ENCODE data around the gene ANXA2R. TPM values are rescaled to one million over a fixed set of nuclear protein-coding genes. Genes with fewer than 3 reads are reported as not detected.
A peak's percentile ranks its signal among the peaks of the same experiment; 100 is the strongest.

ANXA2R gene
- total RNA-seq, 1 experiment from 2014 or later = 2.9 TPM

DNA sequence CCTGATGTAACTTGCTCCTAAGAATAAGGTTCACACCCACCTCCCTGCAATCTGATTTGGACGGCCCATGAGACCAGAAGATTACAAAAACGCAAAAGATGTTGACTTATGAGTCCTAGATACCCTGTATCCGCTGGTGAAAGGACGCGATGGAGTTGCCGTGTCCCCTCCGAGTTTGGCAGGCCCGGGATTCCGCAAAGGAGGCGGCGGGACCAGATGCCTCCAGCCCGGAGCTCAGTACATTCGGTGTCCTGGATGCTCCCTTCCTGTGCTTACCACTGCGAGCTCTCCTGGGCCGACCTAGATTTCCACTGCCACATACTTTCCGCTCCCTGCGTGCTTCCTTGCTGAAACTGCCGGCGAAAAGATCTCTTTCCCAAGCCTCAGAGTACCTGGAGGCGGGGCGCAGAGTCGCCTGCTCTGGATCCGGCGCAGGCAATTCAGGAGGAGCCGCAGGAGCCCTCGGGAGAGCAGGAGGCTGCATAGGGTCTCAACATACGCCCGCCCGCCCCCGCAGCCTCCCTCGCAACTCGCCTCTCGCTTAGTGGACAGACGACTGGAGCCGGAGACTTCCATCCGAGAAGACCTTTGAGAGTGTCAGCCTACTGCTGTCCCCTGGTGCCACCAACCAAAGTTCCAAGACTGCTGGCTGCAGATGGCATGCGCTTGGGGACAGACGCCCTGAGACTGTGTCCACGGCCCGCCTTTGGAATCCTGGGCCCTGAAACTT lies 39.8 kb downstream of the ANXA2R start:
- DNase-seq (ENCODE audit: low read depth) = peak; percentile 41

DNA sequence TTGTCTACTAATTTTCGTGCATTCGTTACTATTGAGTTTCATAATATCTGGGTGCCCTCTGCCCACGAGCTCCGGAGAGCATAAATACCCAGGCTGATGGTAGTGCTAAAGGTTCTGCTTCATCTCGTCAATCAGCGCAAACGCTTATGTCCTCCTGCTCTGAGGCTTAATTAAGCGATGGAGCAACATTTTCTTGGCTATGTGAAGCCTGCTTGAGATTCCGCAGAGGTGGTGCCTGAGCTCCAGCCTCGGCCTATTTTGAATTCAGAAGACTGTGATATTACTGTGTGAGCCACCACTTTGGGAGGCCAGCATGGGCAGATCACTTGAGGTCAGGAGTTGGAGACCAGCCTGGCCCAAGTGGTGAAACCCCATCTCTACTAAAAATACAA lies 44.8 kb downstream of the ANXA2R start:
- DNase-seq (ENCODE audit: low read depth) = no peak

DNA sequence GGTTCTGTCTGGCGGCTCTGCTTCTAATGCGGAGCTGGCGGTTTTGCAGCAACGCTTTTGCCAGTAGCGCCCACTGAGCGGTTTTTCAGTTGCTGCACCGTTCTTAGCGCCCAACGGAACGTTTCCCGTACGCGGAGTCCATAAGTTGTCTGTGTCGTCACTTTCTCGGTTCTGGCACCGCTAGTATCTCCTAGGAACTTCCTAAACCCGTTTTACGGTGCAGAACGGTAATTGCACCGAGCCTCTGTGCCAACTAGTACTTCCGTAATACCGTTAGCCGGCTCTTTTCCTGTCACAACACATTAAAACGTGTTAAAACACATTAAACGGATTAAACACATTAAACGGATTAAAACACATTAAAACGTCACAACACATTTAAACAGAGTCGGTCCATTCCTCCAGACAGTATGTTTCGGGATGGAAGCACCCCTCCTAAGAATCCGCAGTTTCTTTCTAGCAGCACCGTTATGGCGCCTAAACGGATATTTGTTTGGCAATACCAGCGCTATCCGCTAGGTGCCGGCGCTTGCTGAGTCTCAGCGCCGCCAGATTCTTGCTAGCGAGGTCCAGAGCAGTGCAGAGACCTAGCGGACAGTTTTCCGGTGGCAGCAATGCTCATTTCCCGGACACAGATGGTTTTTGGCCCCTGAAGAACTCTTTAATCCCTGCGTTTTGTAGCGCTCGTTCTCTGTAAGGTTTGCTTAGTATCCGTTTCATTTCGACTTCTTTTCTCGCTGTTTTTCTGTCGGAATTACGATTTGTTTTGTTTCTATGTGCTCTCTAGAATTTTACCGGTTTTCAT lies 45.4 kb downstream of the ANXA2R start:
- peak; percentile 81 for DNase-seq (ENCODE audit: low read depth)

DNA sequence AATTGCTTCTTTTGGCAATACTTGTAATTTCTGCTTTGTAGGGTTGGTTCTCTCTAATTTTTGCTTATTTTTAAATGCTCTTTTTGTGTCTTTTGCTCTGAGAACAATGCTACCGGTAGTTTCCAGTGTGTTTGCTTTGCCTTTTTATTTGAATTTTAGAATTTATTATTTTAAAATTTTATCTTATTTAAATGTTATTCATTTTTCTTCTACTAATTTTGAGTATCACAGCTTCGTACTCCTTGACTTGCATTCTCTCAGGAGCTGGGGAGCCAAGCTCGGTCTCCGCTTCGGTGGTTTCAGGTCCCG lies 45.9 kb downstream of the ANXA2R start:
- DNase-seq (ENCODE audit: low read depth) = no peak

DNA sequence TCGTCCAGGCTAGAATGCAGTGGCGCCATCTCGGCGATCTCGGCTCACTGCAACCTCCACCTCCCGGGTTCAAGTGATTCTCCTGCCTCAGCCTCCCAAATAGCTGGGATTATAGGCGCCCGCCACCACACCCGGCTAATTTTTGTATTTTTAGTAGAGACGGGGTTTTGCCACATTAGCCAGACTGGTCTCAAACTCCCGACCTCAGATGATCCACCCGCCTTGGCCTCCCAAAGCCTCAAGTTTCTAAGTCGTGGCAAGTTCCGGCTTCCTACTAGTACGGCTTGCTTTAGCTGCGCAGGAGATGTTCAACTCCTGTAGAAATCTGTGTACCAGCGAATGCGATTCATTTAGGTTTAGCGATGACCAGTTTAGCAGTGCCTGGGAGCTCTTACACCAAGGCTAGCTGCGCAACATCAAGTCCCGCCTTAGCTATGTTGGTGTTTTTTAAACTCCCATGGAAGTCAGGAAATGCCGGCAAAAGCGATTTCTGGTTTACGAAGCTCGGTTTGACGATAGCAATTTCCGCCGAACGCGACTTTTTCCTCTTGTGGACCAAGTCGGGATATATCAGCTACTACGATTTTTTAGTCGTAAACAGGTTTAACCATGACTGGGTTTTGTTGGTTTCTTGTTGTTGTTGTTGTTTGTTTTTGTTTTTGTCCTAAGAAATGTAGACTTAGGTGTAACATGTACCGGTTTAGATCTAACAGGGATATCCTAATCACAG lies 46.4 kb downstream of the ANXA2R start:
- no peak for DNase-seq (ENCODE audit: low read depth)

DNA sequence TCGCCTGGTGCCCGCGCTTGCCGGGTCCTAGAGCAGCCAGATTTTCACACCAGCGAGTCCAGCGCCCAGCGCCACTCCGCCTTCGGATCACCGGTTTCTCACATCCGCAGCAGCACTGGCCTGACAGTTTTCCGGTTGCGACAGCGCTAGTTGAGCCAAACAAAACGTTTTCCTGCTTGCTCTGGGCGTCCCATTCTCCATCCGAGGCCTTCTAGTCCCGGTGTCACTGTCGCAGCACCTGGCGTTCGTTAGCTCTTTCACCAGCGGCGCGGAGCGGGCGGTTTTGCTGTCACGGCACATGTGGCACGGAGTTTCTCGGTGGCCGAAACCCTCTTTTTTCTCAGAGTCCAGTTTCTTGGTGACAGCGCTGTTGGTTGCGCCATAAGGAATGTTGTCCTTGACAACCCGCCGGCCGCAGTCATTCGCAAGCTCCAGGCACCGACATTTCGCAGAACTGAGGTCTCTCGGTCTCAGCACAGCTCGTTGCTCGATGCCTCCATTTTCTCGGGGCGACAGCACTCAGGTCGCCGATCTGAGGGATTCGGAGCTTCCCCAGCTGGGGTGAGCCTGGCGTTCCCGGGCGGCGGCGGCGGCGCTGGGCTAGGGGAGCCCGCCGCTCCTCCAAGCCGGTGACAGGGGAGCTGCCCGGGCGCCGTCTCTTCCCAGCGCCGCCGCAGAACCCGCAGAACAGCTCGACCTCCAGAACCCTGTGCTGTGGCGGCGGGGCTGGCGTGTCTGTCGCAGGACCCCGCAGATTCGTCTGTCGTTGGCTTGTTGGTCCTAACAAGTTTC lies 47.8 kb downstream of the ANXA2R start:
- peak; percentile 87 for DNase-seq (ENCODE audit: low read depth)

DNA sequence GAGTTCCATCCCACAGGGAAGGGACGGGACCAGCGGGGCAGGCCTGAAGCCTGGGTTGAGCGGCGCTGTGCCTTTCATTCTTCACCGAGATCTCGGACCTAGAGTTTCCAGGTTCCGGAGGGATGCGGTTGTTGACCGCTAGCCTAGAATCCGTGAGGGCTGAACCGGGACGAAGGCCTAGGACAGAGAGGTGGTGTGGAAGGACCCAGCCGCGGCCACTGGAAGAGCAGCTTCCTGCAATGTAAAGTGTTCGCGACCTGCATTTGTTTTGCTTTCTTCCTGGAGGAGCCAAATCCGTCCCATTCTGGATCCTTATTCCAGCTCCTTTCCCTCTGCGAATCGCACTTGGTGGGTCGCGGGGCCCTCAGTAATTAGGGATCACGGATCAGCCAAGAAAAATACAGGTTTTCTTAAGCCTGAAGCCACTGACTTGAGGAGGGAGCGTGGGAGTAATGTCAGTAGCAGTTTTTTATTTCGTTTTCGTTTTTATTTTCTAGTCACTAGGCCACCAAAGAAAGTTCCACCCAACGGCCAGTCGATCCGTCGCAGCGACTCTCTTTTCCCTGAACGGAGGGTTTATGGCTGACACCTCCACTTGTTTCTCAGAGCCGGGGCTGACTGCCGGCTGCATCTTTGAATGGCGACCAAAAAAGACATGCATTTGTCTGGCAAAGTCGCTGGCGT lies 48.6 kb downstream of the ANXA2R start:
- no peak for DNase-seq (ENCODE audit: low read depth)

DNA sequence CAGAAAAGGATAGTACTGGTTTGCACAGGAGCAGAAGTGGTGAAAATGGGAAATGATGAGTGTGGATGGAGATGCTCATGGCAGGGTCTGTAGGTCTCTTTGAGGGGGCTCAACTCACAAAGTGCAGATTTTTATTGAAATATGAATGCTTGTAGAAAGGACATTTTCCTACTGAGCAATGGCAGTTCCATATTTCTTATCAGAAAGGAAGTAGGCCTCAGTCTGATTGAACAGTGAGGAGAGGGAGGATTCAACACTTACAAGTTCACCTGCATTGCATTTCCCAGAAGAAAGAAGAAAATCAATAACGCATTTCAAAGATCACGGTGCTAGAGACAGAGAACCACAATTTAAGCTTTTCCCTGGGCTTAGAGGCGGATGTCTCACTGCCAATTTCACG lies 49.2 kb downstream of the ANXA2R start:
- no peak for DNase-seq (ENCODE audit: low read depth)

Other genes with a start within 250 kb of the ANXA2R start
- gene SELENOP, start 228.4 kb downstream of the ANXA2R start, total RNA-seq (2014; rRNA removed; shearing (Covaris generic)) = not detected in 2 replicates
- 23.7 and 26.6 TPM in 2 replicates for gene ZNF131, start 80.6 kb upstream of the ANXA2R start, total RNA-seq (2014; rRNA removed; shearing (Covaris generic))
- not detected in 2 replicates for gene NIM1K, start 151.9 kb upstream of the ANXA2R start, total RNA-seq (2014; rRNA removed; shearing (Covaris generic))